ENCODE measurements around the gene C1RL. TPM values are rescaled to one million over a fixed set of nuclear protein-coding genes. Genes with fewer than 3 reads are reported as not detected.
A peak's percentile ranks its signal among the peaks of the same experiment; 100 is the strongest.

The C1RL gene
- total RNA-seq, 1 donor from 2014 or later: 8.1 TPM

DNA sequence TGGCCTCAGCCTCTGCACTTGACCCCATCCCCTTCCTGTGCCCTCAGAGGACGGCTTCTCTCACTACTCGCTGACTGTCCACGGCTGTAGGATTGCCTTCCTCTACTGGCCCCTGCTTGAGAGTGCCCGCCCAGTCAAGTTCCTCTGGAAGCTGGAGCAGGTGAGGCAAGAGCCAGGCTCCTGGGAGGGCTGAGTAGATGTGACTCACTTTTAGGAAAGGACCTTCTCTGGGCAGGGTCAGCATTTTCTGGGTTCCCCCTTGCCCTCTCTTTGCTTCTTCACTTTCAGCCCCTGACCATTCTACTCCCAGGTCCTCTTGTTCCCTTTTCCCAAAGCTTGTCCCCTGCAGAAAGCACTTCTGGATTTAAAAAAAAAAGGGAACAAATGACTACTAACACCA, 28.9 kb upstream of the C1RL start:
- Histone ChIP-seq H3K27me3 (ENCODE audit: low read depth) (no peaks in the 10 kb centered on the region), H3K4me3 (no peak overlapping the region), H3K36me3 (peaks cover 20% of the 10 kb centered on the region), H3K4me1 (no peaks in the 10 kb centered on the region), H3K27ac (replicated peaks) (no peak overlapping the region), H3K9me3 (replicated peaks) (no peaks in the 10 kb centered on the region)
- intact Hi-C loops (cut with micrococcal nuclease): no loop called here
- TF ChIP-seq CTCF (IDR thresholded peaks at IDR 0.05; ENCODE audit: borderline replicate concordance): no peak
- DNase-seq: no peak

DNA sequence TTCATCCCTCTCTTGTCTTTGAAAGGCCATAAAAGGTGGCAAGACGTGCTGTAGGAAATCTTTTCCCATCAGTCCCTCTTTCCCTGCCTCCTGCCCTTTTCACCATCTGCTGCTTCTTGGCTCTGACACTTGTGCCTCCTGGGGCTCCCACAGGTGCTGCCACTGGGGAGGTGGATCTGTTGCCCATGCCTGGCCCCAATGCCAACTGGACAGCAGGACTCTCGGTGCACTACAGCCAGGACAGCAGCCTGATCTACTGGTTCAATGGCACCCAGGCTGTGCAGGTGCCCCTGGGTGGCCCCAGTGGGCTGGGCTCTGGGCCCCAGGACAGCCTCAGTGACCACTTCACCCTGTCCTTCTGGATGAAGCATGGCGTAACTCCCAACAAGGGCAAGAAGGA, 27.7 kb upstream of the C1RL start:
- intact Hi-C loops (cut with micrococcal nuclease): no loop called here
- H3K36me3 ChIP-seq: peaks cover 20% of the 10 kb centered on the region

GRCh38 chr12:7136071-7136470, 27.1 kb upstream of the C1RL start:
- peaks cover 20% of the 10 kb centered on the region for H3K36me3 ChIP-seq
- H3K27ac ChIP-seq (replicated peaks): no peak overlapping the region
- H3K27me3 ChIP-seq (ENCODE audit: low read depth): no peaks in the 10 kb centered on the region
- H3K4me1 ChIP-seq: peaks cover 5% of the 10 kb centered on the region
- intact Hi-C loops (cut with micrococcal nuclease): no loop called here
- no peak overlapping the region for H3K4me3 ChIP-seq
- no peaks in the 10 kb centered on the region for H3K9me3 ChIP-seq (replicated peaks)
- DNase-seq: no peak
- TF ChIP-seq CTCF (IDR thresholded peaks at IDR 0.05; ENCODE audit: borderline replicate concordance): no peak

More for the DNA sequence above, 27.7 kb upstream of the C1RL start:
- Histone ChIP-seq H3K27ac (replicated peaks) (no peak overlapping the region), H3K4me1 (no peaks in the 10 kb centered on the region), H3K4me3 (no peak overlapping the region), H3K27me3 (ENCODE audit: low read depth) (no peaks in the 10 kb centered on the region), H3K9me3 (replicated peaks) (no peaks in the 10 kb centered on the region)
- DNase-seq: no peak
- TF ChIP-seq CTCF (IDR thresholded peaks at IDR 0.05; ENCODE audit: borderline replicate concordance): no peak

DNA sequence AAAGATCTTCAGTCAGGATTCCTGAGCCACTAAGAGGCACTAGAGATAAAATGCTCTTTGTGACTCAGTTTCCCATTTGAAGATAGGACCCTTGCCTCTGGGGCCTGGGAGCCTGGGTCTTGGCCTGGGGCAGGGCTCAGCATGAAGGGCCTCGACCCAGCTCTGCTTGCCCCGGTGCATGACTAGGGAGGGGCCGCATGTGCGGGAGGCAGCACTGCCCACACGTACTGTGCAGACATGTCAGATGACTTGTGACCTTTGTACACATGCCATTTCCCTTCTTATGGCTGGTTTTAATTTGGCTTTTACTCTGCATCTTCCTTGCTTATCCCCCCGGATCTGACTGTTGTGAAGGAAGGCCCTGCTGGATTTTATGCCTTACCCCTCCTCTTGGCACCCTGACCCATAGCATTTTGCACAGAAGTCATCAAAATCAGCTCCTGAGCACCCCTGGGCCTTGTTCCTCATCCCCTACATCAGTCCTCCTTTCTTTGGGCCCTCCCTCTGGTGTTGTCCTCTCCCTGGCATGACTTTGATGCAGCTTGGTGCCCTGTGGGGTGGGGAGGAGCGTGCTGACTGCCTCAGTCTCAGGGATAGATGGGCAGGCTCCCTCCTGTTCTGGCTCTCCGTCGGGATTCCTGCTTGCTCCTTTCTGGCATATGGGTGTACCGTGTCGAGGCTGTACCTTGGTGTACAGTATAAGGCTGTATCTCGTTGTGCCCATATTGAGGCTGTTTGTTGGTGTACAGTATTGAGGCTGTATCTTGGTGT, 25.6 kb upstream of the C1RL start:
- no peaks in the 10 kb centered on the region for H3K27me3 ChIP-seq (ENCODE audit: low read depth)

DNA sequence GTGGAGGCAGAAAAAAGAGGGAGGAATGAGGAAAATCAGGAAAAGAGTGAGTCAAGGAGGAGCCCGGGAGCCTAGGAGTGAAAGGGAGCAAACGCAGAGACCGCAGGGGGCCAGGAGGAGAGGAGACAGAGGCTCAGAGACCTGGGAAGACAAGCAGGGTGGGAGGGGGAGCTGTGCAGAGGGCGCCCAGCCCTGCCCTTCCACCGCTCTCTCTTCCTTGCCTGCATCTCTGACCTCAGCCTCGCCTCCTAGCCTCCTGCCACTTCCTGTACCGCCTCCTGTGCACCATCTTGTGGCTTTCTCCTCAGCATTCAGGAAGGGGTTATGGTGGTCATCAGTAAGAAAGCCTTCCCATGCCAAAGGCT, 22.5 kb upstream of the C1RL start:
- no peak for DNase-seq
- Histone ChIP-seq H3K4me1 (peaks cover 32% of the 10 kb centered on the region), H3K4me3 (peak overlapping the region; percentile 76), H3K36me3 (peaks cover 13% of the 10 kb centered on the region), H3K27ac (replicated peaks) (no peak overlapping the region), H3K9me3 (replicated peaks) (no peaks in the 10 kb centered on the region), H3K27me3 (ENCODE audit: low read depth) (peaks cover 19% of the 10 kb centered on the region)
- no peak for TF ChIP-seq CTCF (IDR thresholded peaks at IDR 0.05; ENCODE audit: borderline replicate concordance)
- intact Hi-C loops (cut with micrococcal nuclease): no loop called here

More for the DNA sequence above, 25.6 kb upstream of the C1RL start:
- no peak for DNase-seq
- H3K4me3 ChIP-seq: no peak overlapping the region
- no peaks in the 10 kb centered on the region for H3K9me3 ChIP-seq (replicated peaks)
- no peak overlapping the region for H3K27ac ChIP-seq (replicated peaks)
- H3K4me1 ChIP-seq: peaks cover 18% of the 10 kb centered on the region
- no peak for TF ChIP-seq CTCF (IDR thresholded peaks at IDR 0.05; ENCODE audit: borderline replicate concordance)
- peaks cover 20% of the 10 kb centered on the region for H3K36me3 ChIP-seq
- intact Hi-C loops (cut with micrococcal nuclease): no loop called here
